Activated CD4-positive, alpha-beta T cell treated with anti-CD3 and anti-CD28 coated beads for 36 hours (primary cell): ENCODE results near the gene KIF9. TPM values are rescaled to one million over a fixed set of nuclear protein-coding genes. Genes with fewer than 3 reads are reported as not detected.
"Not testable (repeated sequence)": the region's sequence is repeated elsewhere in the genome, so short reads cannot be mapped to it uniquely, and the experiment has no call there.

ENCODE experiments used
- ATAC-seq: fragments of 200-7000 bp; cut with Tn5 transposase; one replicate; pipeline ENCODE4 v1.10.0; 2021; ENCODE audit warnings: mild to moderate bottlenecking, moderate library complexity
- CTCF ChIA-PET: fragments of 350-600 bp; sonication (Branson Sonifier 250); formaldehyde crosslinking; loops from one replicate; lab custom pipeline; 2021; ENCODE audit warnings: antibody characterized with exemption; lab: Charles Lee
- POLR2A ChIA-PET: fragments of 350-600 bp; sonication (Branson Sonifier 250); formaldehyde crosslinking; loops from one replicate; lab custom pipeline; 2021; ENCODE audit warnings: antibody characterized with exemption, inconsistent platforms; lab: Charles Lee
- DNase-seq: peaks from one replicate; pipeline ENCODE4 v3.0.0-alpha.2; 2020
- H3K27ac Mint-ChIP-seq: one replicate; pipeline ENCODE4 v1.8.0; 2021; ENCODE audit warnings: mixed read lengths
- H3K27me3 Mint-ChIP-seq: one replicate; pipeline ENCODE4 v1.8.0; 2021; ENCODE audit warnings: mixed read lengths
- H3K36me3 Mint-ChIP-seq: one replicate; pipeline ENCODE4 v1.8.0; 2021; ENCODE audit warnings: low read depth, mixed read lengths
- H3K4me1 Mint-ChIP-seq: one replicate; pipeline ENCODE4 v1.8.0; 2021; ENCODE audit warnings: mixed read lengths
- H3K4me3 Mint-ChIP-seq: one replicate; pipeline ENCODE4 v1.8.0; 2021; ENCODE audit warnings: mild to moderate bottlenecking, moderate library complexity, mixed read lengths
- H3K9me3 Mint-ChIP-seq: one replicate; pipeline ENCODE4 v1.8.0; 2021; ENCODE audit warnings: low read depth, mixed read lengths
- intact Hi-C, 2 experiments: fragments of 100-400 bp; cut with DNase I in 1 of 2; cut with micrococcal nuclease in 1 of 2; formaldehyde crosslinking; loops; one replicate each; pipeline versions ENCODE4 v1.14.2 to v1.15.1; 2022 to 2024; cut with DNase I, micrococcal nuclease
- total RNA-seq, 2 experiments: library from RNA; stranded (reverse); gene quantifications; one replicate each; pipeline ENCODE4 v1.2.3, GENCODE V29; 2021

Gene KIF9
- total RNA-seq, 2 experiments from 2014 or later, result 2.7 to 5.3 TPM

DNA sequence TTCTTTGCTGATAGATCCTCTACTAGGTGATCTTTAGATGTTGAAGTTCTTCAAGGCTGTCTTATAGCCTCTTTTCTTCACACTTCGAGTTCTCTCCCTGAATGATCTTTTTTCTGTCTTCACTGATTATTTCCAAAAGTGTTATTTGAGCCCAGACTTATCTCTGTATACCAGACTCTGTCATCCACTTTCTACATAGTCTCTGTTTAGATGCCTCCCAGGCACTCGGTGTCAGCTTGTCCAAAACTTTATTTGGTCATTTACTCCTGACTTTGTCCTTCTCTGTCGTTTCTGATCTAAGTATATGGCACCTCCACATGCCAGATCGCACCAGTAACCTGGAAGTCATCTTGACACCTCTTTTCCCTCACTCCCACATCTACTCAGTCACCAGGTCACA, 27.8 kb upstream of the KIF9 start:
- Mint-ChIP-seq H3K36me3 (peaks cover 21% of the 10 kb centered on the region), H3K27ac (no peak overlapping the region), H3K4me1 (peaks cover 22% of the 10 kb centered on the region), H3K9me3 (no peaks in the 10 kb centered on the region), H3K27me3 (no peaks in the 10 kb centered on the region), H3K4me3 (no peak overlapping the region)
- no peak for DNase-seq
- no peak for ATAC-seq
- intact Hi-C loops, result no loop called here
- ChIA-PET POLR2A (interaction anchor here (0.6 kb wide), 1 partner anchor 238 kb away, joined by 4 read pairs; no protein-coding TSS in a partner anchor), CTCF (interaction anchor here (1.2 kb wide), 1 partner anchor 14 kb away, joined by 3 read pairs; no protein-coding TSS in a partner anchor)

DNA sequence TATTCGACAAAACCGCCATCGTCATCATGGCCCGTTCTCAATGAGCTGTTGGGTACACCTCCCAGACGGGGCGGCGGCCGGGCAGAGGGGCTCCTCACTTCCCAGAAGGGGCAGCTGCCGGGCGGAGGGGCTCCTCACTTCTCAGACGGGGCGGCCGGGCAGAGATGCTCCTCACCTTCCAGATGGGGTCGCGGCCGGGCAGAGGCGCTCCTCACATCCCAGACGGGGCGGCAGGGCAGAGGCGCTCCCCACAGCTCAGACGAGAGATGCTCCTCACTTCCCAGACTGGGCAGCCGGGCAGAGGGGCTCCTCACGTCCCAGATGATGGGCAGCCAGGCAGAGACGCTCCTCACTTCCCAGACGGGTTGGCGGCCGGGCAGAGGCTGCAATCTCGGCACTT, 26.6 kb upstream of the KIF9 start:
- H3K4me1 Mint-ChIP-seq, result peaks cover 18% of the 10 kb centered on the region
- POLR2A ChIA-PET, result not testable (repeated sequence)

DNA sequence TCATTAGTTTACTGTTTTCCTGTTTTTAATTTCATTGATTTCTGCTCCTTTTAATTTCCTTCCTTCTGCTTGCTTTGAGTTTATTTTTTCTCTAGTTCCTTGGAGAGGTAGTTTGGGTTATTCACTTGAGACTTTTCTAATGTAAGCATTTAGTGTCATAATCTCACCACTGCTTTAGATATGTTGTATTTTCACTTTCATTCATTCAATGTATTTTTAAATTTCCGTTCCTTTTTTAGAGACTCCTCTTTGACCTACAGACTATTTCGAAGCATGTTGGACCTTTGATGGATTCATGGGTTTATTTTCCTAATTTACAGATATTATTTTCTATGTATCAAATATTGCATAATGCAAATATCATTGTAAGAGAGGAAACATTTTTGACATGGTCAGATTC, 23.4 kb upstream of the KIF9 start:
- ChIA-PET CTCF (no interaction called here), POLR2A (no interaction called here)
- ATAC-seq (no peak), DNase-seq (no peak)
- intact Hi-C loops, result no loop called here
- no peak overlapping the region for H3K4me3 Mint-ChIP-seq
- peaks cover 45% of the 10 kb centered on the region for H3K36me3 Mint-ChIP-seq
- H3K4me1 Mint-ChIP-seq, result peaks cover 20% of the 10 kb centered on the region
- H3K27ac Mint-ChIP-seq, result no peak overlapping the region
- H3K27me3 Mint-ChIP-seq, result no peaks in the 10 kb centered on the region
- H3K9me3 Mint-ChIP-seq, result no peaks in the 10 kb centered on the region

More for the DNA sequence above, 26.6 kb upstream of the KIF9 start:
- ATAC-seq, intact Hi-C loops, H3K27ac Mint-ChIP-seq, DNase-seq, H3K27me3 Mint-ChIP-seq, H3K9me3 Mint-ChIP-seq, H3K4me3 Mint-ChIP-seq, CTCF ChIA-PET: not testable (repeated sequence)
- H3K36me3 Mint-ChIP-seq, result peaks cover 28% of the 10 kb centered on the region

DNA sequence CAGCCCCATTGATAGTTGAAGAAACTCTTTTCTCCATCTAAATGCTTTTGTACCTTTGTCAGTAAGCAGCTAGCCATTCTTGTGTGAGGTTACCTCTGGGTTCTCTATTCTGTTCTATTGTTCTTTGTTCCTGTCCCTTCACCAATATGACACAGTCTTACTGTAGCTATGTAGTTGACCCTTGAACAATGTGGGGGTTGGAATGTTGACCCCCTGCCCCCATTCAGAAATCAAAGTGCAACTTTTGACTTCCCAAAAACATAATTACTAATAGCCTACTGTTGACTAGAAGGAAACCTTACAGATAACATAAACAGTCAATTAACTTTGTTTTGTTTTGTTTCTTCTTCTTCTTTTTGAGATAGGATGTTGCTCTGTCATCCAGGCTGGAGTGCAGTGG, 18.9 kb upstream of the KIF9 start:
- intact Hi-C loops, result no loop called here
- Mint-ChIP-seq H3K27ac (no peak overlapping the region), H3K36me3 (peaks cover 35% of the 10 kb centered on the region), H3K27me3 (no peaks in the 10 kb centered on the region), H3K4me3 (no peak overlapping the region), H3K4me1 (peaks cover 40% of the 10 kb centered on the region), H3K9me3 (no peaks in the 10 kb centered on the region)
- ChIA-PET CTCF (interaction anchor here (0.6 kb wide), 1 partner anchor 636 kb away, joined by 3 read pairs; no protein-coding TSS in a partner anchor), POLR2A (no interaction called here)
- DNase-seq (no peak), ATAC-seq (no peak)

DNA sequence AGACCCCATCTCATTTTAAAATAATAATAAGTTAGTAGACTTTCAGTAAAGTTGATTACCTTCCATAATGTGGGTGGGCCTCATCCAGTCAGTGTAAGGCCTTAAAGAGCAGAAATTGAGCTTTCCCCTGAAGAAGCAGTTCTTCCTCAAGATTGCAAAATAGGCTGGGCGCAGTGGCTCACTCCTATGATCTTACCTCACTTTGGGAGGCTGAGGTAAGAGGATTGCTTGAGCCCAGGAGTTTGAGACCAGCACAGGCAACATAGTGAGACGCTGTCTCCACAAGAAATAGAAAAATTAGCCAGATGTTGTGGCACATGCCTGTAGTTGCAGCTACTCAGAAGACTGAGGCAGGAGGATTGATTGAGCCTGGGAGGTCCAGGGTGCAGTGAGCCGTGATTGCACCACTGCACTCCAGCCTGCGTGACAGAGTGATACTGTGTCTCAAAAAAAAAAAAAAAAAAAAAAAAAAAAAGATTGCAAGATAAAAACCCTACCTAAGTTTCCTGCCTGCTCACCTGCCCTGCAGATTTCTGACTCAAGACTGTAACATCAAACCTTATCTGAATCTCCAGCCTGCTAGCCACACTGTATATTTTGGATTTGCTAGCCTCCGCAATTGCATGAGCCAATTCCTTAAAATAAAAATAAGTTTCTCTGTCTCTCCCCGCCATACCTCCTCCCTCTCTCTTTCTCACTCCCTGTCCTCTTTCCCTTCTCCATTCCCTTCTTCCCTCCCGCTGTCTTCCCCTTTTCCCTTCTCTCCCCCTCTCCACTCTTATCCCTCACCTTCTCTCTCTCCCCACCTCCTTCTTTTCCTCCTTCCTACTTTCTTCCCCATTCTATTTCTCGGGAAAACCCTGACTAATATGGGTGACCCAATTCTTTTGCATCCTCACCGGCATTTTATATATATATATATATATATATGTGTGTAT, 17.1 kb upstream of the KIF9 start:
- Mint-ChIP-seq H3K4me1 (peaks cover 43% of the 10 kb centered on the region), H3K27ac (no peak overlapping the region), H3K4me3 (no peak overlapping the region), H3K27me3 (no peaks in the 10 kb centered on the region), H3K36me3 (peaks cover 31% of the 10 kb centered on the region), H3K9me3 (no peaks in the 10 kb centered on the region)
- ChIA-PET POLR2A (no interaction called here), CTCF (interaction anchor here (0.6 kb wide), 1 partner anchor 21 kb away, joined by 3 read pairs; no protein-coding TSS in a partner anchor)
- ATAC-seq, result no peak
- DNase-seq, result no peak
- intact Hi-C loops, result no loop called here

DNA sequence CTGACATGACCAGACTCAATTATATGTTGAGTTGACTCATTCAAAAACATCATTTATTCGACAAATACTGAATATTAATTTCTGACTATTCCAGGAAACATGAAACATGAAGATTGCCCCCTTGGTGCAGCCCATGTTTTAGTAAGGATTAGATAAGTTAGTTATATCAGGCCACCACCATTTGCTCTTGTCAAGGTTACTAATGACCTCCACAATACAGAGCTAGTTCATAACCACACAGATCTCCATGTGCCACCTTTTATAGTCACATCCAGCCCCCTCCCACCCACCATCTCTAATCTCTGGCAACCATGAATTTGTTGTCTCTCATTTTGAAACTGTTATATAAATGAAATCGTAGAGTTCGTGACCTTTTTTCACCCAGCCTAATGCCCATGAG, 15.8 kb upstream of the KIF9 start:
- ChIA-PET POLR2A (no interaction called here), CTCF (interaction anchor here (0.7 kb wide), 1 partner anchor 345 kb away, joined by 3 read pairs; no protein-coding TSS in a partner anchor)
- ATAC-seq (no peak), DNase-seq (no peak)
- H3K27ac Mint-ChIP-seq, result no peak overlapping the region
- intact Hi-C loops, result no loop called here
- H3K4me3 Mint-ChIP-seq, result no peak overlapping the region
- H3K4me1 Mint-ChIP-seq, result peaks cover 48% of the 10 kb centered on the region
- H3K27me3 Mint-ChIP-seq, result no peaks in the 10 kb centered on the region
- H3K36me3 Mint-ChIP-seq, result peaks cover 28% of the 10 kb centered on the region
- no peaks in the 10 kb centered on the region for H3K9me3 Mint-ChIP-seq

DNA sequence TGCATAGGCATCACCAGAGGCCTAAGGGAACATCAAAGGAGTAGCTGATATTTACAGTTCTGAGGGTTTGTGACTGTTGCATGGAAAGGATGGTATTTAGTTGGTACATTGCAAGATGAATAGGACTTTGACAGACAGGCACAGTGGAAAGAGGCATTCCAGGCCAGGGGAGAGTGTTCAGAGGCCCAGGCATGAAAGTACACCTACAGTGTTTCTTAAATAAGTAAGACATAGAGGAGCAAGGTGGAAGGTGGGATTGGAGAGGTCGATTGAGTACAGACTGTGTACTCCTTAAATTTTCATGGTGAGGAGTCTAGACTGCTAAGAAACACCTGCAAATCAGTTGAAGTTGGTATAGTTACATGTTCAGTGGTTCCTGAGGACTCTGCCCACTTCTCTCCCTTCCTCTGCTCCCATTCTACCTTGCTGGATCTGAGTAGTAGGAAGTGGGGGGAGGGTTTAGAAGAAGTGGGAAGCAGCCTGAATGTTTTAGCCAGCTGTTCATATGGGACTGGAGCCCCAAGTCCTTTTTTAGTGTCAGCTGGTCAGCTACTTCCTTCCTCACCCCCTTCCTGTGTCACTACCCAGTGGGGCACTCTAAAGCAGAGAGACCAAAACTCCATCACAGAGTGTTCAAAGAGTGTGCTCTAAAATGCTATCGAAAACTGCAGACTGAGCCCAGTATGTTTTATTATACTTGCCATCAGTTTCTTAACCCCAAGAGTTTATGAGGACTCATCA, 14.1 kb upstream of the KIF9 start:
- H3K9me3 Mint-ChIP-seq, result no peaks in the 10 kb centered on the region
- no peaks in the 10 kb centered on the region for H3K27me3 Mint-ChIP-seq
- no peak overlapping the region for H3K27ac Mint-ChIP-seq
- peaks cover 41% of the 10 kb centered on the region for H3K4me1 Mint-ChIP-seq
- H3K4me3 Mint-ChIP-seq, result no peak overlapping the region
- DNase-seq, result no peak
- peaks cover 19% of the 10 kb centered on the region for H3K36me3 Mint-ChIP-seq
- intact Hi-C loops, result no loop called here
- ATAC-seq, result no peak
- CTCF ChIA-PET, result interaction anchor here (0.6 to 0.7 kb wide), 2 partner anchors 39 to 145 kb away, joined by 3 to 5 read pairs; no protein-coding TSS in a partner anchor
- POLR2A ChIA-PET, result no interaction called here

DNA sequence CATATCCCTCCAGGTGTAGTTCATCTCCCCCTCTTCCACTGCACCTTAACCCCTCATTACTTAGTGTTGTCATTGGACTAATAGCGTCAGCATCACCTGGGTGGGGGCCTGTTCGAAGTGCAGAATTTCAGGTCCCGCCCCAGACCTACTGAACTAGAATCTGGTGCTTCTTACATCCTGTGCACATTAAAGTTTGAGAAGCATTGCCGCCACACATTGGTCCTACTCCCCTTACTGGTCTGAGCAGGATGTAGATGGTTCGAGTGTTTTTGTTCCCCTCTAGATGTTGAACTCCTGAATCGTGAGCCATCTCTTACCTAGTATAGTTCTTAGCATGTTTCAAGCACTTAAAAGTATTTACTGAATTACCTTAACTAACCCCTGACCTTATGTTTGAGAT, 13.4 kb upstream of the KIF9 start:
- CTCF ChIA-PET, result interaction anchor here (0.7 kb wide), 1 partner anchor 483 kb away, joined by 3 read pairs; no protein-coding TSS in a partner anchor
- H3K27ac Mint-ChIP-seq, result peak overlapping the region; percentile 26

DNA sequence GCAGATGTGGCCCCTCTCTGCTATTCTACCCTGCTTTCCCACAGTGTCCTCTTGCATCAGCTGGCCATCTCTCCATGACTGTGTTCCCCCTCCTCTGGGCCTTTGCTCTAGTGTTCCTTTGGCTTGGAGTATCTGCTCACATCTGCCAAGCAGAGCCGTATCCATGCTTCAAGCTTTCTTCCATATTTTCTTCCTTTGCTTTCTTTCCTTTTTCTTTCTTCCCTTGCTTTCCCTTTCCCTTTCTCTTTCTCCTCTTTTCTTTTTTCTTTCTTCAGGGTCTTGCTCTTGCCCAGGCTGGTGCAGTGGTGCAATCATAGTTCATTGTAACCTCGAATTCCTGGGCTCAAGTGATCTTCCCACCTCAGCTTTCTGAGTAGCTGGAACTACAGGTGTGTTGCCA, 12.7 kb upstream of the KIF9 start:
- H3K4me3 Mint-ChIP-seq, result no peak overlapping the region
- intact Hi-C loops, result no loop called here

More for the DNA sequence above, 13.4 kb upstream of the KIF9 start:
- intact Hi-C loops, result no loop called here
- no peak overlapping the region for H3K4me3 Mint-ChIP-seq
- H3K4me1 Mint-ChIP-seq, result peaks cover 41% of the 10 kb centered on the region
- ATAC-seq (no peak), DNase-seq (no peak)
- peaks cover 14% of the 10 kb centered on the region for H3K36me3 Mint-ChIP-seq
- H3K9me3 Mint-ChIP-seq, result no peaks in the 10 kb centered on the region
- H3K27me3 Mint-ChIP-seq, result no peaks in the 10 kb centered on the region
- POLR2A ChIA-PET, result no interaction called here

DNA sequence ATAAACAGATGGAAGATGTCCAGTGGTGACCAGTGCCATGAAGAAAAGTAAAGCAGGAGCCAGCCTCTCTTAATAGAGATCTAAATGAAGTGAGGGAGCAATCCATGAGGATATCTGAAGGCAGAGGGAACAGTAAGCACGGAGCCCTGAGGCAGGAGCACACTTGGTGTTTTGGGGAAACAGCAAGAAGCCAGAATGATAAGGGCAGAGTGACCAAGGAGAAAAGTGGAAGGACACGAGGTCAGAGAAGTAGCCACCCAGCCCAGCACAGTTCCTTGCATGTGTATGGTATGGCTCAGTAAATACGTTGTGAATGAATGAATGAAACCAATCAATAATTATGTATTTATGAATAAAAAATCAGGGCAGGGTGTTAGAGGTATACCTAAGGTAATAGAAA, 11.8 kb upstream of the KIF9 start:
- Mint-ChIP-seq H3K4me1 (peaks cover 38% of the 10 kb centered on the region), H3K36me3 (peaks cover 25% of the 10 kb centered on the region), H3K9me3 (no peaks in the 10 kb centered on the region), H3K27ac (no peak overlapping the region), H3K27me3 (no peaks in the 10 kb centered on the region), H3K4me3 (no peak overlapping the region)
- CTCF ChIA-PET, result interaction anchor here (0.8 kb wide), 1 partner anchor 9 kb away, joined by 3 read pairs; no protein-coding TSS in a partner anchor
- POLR2A ChIA-PET, result no interaction called here
- no peak for ATAC-seq
- no peak for DNase-seq
- intact Hi-C loops, result no loop called here

More for the DNA sequence above, 12.7 kb upstream of the KIF9 start:
- ATAC-seq (no peak), DNase-seq (no peak)
- POLR2A ChIA-PET, result no interaction called here
- Mint-ChIP-seq H3K4me1 (peaks cover 41% of the 10 kb centered on the region), H3K9me3 (no peaks in the 10 kb centered on the region), H3K36me3 (peaks cover 19% of the 10 kb centered on the region), H3K27ac (no peak overlapping the region), H3K27me3 (no peaks in the 10 kb centered on the region)
- CTCF ChIA-PET, result interaction anchor here (0.7 kb wide), 2 partner anchors 483 to 875 kb away, joined by 3 read pairs; no protein-coding TSS in a partner anchor

DNA sequence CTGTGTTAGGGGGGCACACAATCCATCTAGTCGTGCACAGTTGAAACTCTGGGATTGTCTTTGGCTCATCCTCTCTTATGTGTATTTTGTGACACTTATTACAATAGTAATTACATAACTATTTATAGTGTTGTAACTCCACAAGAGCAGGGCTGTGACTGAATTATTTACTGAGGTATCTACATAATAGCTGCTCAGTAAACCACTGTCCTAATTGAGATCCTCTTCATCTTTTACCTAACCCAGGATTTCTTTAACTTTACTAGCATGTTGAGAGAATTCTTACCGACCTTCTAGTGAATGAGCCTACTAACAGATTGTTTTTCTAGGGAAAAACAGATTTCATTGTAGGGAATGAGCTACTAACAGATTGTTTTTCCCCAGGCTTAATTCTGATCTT, 11.2 kb upstream of the KIF9 start:
- Mint-ChIP-seq H3K4me1 (peaks cover 35% of the 10 kb centered on the region), H3K9me3 (no peaks in the 10 kb centered on the region), H3K27ac (no peak overlapping the region), H3K4me3 (no peak overlapping the region), H3K36me3 (peaks cover 29% of the 10 kb centered on the region), H3K27me3 (no peaks in the 10 kb centered on the region)
- DNase-seq (no peak), ATAC-seq (no peak)
- POLR2A ChIA-PET, result no interaction called here
- intact Hi-C loops, result no loop called here
- CTCF ChIA-PET, result interaction anchor here (0.8 to 1.3 kb wide), 4 partner anchors 9 to 30 kb away, joined by 3 to 6 read pairs (median 4); partner anchors contain the start of genes KIF9 and KLHL18
